Fibroblast of the aortic adventitia (primary cell): ENCODE measurements around the gene SKIL. TPM values are rescaled to one million over a fixed set of nuclear protein-coding genes. Genes with fewer than 3 reads are reported as not detected.
A peak's percentile ranks its signal among the peaks of the same experiment; 100 is the strongest.

Source experiments
- DNase-seq: peaks from one replicate; pipeline ENCODE4 v3.0.0-alpha.2; 2010; ENCODE audit warnings: low read depth
- H3K4me3 ChIP-seq: 2 replicates; pipeline ENCODE4 v1.5.1; 2011; ENCODE audit warnings: low read depth, mild to moderate bottlenecking, control low read depth, low read length, moderate library complexity
- CTCF ChIP-seq: IDR thresholded peaks from 2 replicates; pipeline ENCODE4 v1.5.1; 2011; ENCODE audit warnings: mild to moderate bottlenecking, low read length, control low read depth, inconsistent platforms; ENCODE audit not compliant: insufficient read depth
- total RNA-seq: library from RNA; depleted of rRNA; stranded (reverse); fragments of >200 nt; gene quantifications from 2 replicates; pipeline ENCODE4 v1.2.3, GENCODE V29; 2012; ENCODE audit warnings: low replicate concordance

SKIL gene
- total RNA-seq, 1 donor = 60.7 TPM

DNA sequence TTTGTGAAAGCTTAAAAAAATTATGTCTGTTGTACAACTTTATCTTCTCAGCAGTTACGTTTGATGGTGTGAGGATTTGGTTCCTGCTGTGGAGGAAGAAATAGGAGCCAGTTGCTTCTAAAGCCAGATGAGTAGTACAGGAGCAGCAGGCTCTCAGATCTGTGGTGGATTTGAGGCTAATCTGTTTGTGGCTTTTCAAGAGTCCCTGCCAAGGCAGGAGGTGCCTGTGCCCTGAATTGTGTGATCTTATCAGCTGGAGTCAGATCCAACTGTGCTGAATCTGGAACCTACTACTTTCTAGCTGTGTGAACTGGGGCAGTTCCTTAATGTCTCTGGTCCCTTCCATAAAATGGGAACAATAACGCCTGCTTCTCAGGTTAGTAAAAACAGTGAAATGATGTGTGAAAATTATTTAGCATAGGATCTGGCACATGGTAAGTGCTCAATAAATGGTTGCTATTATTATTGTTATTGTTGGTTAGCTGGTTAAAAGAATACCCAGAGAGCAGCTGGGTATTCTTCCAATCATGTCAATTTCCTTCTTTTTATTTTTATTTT, 68.8 kb downstream of the SKIL start:
- no peak for TF ChIP-seq CTCF
- peak; percentile 53 for DNase-seq
- no peak overlapping the region for H3K4me3 ChIP-seq

DNA sequence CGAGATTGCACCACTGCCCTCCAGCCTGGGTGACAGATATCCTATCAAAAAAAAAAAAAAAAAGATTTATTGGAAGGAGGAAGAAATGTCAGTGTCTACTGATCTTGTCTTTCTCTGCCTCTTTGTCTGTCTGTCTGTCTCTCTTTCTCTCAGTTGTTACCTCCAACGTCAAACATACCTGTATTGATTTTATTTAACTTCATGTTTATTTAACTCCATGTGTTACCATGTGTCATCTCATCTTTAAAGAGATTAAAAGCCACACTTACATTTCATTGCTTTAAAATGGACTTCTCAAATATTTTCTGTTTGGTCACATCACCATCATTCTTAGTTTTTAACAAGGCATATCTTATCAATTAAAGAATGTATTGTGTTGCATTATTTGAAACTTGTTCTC, 70.6 kb downstream of the SKIL start:
- H3K4me3 ChIP-seq = no peak overlapping the region
- DNase-seq = no peak
- no peak for TF ChIP-seq CTCF

GRCh38 chr3:170429050-170429449, 71.5 kb downstream of the SKIL start:
- peak; percentile 57 for DNase-seq
- H3K4me3 ChIP-seq = no peak overlapping the region
- TF ChIP-seq CTCF = no peak

DNA sequence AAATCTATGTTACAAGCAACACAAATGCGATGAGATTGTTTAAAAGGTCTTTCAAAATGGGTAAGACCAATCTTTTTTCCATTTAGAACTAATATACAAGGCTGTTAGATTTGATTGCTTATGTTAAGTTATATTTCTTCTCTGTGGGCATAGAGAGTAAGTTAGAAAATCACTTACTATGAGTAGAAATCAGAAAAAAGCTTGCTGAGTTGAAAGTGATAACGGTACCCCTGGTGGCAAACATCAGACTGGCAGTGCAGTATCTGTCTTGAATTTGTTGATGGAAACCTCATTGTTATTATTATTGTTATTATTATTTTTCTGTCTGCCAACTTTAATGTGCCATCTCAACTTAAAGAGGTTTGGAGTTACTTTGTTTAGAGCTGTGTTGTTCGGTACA, 73.5 kb downstream of the SKIL start:
- DNase-seq = no peak
- TF ChIP-seq CTCF = peak; percentile 25
- no peak overlapping the region for H3K4me3 ChIP-seq

GRCh38 chr3:170432416-170432815, 74.9 kb downstream of the SKIL start:
- no peak for DNase-seq
- no peak overlapping the region for H3K4me3 ChIP-seq
- TF ChIP-seq CTCF = no peak

DNA sequence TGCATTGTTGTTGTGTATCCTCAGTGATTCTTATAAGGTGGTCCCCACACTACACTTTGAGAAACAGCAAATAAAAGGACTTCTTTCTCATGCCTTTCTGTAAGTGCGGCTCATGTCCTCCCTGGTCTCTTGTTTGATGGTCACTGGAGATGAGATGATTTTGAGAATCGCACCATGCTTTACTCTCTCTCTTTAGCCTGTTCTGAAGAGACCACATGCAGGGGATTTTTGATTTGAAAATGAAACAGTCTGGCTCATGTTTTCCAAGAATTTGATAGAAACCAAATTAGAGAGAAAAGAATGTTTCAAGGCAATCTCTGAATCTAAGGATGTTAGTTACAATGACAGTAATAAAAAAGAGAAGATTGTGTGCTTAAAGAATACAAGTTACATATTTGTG, 79.2 kb downstream of the SKIL start:
- no peak overlapping the region for H3K4me3 ChIP-seq
- no peak for DNase-seq
- no peak for TF ChIP-seq CTCF

- no peak for DNase-seq
- no peak for TF ChIP-seq CTCF
- H3K4me3 ChIP-seq = no peak overlapping the region
Measured at GRCh38 chr3:170437176-170437575, 79.7 kb downstream of the SKIL start.
